ENCODE data around the gene DNAJC21. TPM values are rescaled to one million over a fixed set of nuclear protein-coding genes. Genes with fewer than 3 reads are reported as not detected.

The DNAJC21 gene
- total and polyA plus RNA-seq, 9 of the 15 experiments (the other 6 are each of a cell fraction or from before 2014, with no cell fraction given), result 26.6 to 105 (median 70.7) TPM

GRCh38 chr5:34977934-34978613, 48.7 kb downstream of the DNAJC21 start:
- H3K4me3 ChIP-seq, result no peak overlapping the region
- no peaks in the 10 kb centered on the region for H3K79me2 ChIP-seq (ENCODE audit: control insufficient read depth, insufficient read depth, low read length)
- FAIRE-seq, result no peak
- H3K9ac ChIP-seq (ENCODE audit: insufficient read depth in 1 of 2, low read depth in 2 of 2, low read length in 2 of 2), result no peak overlapping the region
- POLR2A ChIA-PET, result interaction anchor here (0.5 to 0.6 kb wide), 2 partner anchors 8 to 49 kb away, joined by 3 read pairs; partner anchors contain the start of gene DNAJC21
- CTCF ChIA-PET (ENCODE audit: low intra/inter-chr PET ratio), result no interaction called here
- peaks cover 5 to 10% of the 10 kb centered on the region in 2 experiments; a peak in 4 of 5 replicates for H3K27me3 ChIP-seq (ENCODE audit: control insufficient read depth in 2 of 2, insufficient read depth in 2 of 2, low read length in 2 of 2)
- in situ Hi-C loops (cut with MboI), result no loop called here
- no peaks in the 10 kb centered on the region for H4K20me1 ChIP-seq (replicated peaks; ENCODE audit: control insufficient read depth, insufficient read depth, low read length)
- DNase-seq (ENCODE audit: extremely low read depth in 1 of 4, low spot score in 3 of 4), result no peak
- H3K9me3 ChIP-seq (replicated peaks; ENCODE audit: control insufficient read depth, insufficient read depth, low read depth, low read length), result no peaks in the 10 kb centered on the region
- ATAC-seq, result no peak
- no peak overlapping the region for H3K27ac ChIP-seq (ENCODE audit: extremely low read depth, low read depth, low read length)
- no peak overlapping the region for H2AFZ ChIP-seq (ENCODE audit: low read depth, low read length)
- TF ChIP-seq, protein P1, sequence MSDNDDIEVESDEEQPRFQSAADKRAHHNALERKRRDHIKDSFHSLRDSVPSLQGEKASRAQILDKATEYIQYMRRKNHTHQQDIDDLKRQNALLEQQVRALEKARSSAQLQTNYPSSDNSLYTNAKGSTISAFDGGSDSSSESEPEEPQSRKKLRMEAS (CRISPR knock-in tag; IDR thresholded peaks at IDR 0.05), result no peak
- TF ChIP-seq NFATC3 (IDR thresholded peaks at IDR 0.05) (no peak), NELFE (IDR thresholded peaks at IDR 0.05; ENCODE audit: insufficient read depth, insufficient read length) (no peak), THRAP3 (IDR thresholded peaks at IDR 0.05; ENCODE audit: borderline replicate concordance) (no peak), RCOR1 (IDR thresholded peaks at IDR 0.05; ENCODE audit: borderline replicate concordance in 1 of 2, low read depth in 2 of 2, low read length in 2 of 2) (no peak), NEUROD1 (IDR thresholded peaks at IDR 0.05; ENCODE audit: borderline replicate concordance, low read depth, low read length, partially characterized antibody) (no peak), ZNF41 (CRISPR knock-in tag; conservative IDR thresholded peaks at IDR 0.05) (no peak)
- intact Hi-C loops (cut with micrococcal nuclease), result no loop called here
- no peaks in the 10 kb centered on the region for H3K9me1 ChIP-seq (ENCODE audit: control insufficient read depth, insufficient read depth, low read length)
- no peak overlapping the region for H3K4me2 ChIP-seq (ENCODE audit: insufficient read depth, low read length)
- no TSS peak for BruUV-seq (replicated peaks)
- H3K4me1 ChIP-seq (replicated peaks in 1 of 2; ENCODE audit: control insufficient read depth in 2 of 2, insufficient read depth in 2 of 2, low read length in 2 of 2), result no peaks in the 10 kb centered on the region
- WGBS (ENCODE audit: insufficient coverage, low coverage, missing lambda C conversion rate), result 0% methylated on average over 2 of the region's 2 CpGs
- H3K36me3 ChIP-seq (ENCODE audit: control insufficient read depth, insufficient read depth, low read length), result no peaks in the 10 kb centered on the region
